Stimulated activated CD8-positive, alpha-beta memory T cell treated with anti-CD3 and anti-CD28 coated beads, Interleukin-4, amount 100 ng/mL, for 4 hours (primary cell): ENCODE data around the gene PPP1R15B.

Experiments used
- DNase-seq, 2 donors: peaks; one replicate each; pipeline ENCODE4 v3.0.0-alpha.2; 2020; ENCODE audit warnings: low read depth in 2 of 2, low spot score in 1 of 2

The PPP1R15B gene

DNA sequence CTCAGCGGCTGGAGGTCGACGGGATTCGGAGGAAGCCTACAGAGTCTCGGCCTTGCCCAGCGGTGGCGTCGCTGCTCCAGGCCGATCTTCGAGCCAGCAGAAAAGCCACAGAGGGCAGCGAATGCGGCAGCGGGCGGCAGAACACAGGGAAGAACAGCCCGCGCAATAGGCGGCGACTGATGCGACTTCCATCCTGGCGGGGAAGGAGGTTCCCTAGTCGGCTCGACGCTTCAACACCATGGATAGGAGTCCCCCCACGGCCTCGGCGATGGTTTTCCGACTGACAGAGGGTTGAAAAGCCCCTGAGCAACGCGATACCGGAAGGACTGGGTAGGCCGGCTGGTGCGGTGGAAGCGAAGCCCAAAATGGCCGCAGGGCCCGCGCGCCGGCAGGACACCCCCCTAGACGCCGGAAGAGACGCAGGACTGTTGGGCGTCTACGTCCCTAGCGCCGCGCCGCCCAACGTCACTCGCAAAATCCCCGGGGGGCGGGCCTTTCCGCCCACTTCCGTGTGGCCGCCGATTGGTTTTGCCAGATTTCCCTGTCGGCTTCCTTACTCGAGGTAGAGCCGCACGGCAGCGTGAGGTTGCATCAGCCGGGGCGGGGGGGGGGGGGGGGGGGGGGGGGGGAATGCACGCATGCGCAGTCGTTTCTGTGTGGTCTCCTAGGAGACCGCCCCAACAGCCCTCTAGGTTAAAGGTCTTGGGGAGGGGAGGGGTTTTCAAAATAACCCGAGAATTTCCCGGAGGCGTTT lies at the start of gene PPP1R15B:
PPP1R15B (minus strand) TSS at position 367 of the 754 bp plus-strand sequence. CDS start 406 bp downstream, outside the sequence.
- DNase-seq, result peak; percentile 91 to 96

DNA sequence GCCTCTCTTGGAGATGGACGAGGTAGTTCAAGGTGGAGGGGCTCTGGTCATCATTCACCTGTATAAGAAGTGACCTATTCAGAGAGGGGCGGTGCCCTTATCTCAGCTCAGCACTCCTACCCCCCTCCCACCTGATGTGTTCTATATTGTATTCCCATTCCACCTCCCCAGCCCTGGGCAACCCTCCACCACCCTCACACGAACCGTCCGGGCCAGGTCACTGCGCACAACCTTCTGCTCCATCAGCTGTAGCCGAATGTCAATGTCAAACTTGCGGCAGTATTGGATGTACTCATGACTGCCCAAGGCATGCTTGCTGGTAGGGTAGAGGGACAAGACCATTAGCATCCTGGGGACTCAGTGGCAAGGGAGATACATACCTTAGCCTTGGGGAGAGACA lies 48.7 kb upstream of the PPP1R15B start:
- DNase-seq, result no peak

DNA sequence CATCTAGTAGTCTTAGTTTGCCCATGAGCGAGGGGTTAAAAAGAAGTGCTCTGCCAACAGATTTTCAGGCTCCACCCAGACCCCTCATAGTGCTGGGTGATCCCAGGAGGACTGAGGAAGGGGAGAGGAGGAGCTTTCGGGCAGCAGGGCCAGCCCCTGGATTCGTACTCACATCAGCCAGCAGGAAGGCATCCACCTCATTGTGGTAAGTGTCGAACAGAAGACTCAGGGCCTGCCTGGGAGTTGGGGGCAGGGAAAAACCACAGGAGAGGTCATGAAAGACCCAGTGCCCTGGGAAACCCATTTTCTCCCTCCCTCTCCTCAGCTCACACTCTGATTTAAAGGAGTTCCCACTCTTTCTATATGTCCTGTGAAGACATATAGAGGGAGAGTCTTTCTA lies 48.1 kb upstream of the PPP1R15B start:
- no peak for DNase-seq

DNA sequence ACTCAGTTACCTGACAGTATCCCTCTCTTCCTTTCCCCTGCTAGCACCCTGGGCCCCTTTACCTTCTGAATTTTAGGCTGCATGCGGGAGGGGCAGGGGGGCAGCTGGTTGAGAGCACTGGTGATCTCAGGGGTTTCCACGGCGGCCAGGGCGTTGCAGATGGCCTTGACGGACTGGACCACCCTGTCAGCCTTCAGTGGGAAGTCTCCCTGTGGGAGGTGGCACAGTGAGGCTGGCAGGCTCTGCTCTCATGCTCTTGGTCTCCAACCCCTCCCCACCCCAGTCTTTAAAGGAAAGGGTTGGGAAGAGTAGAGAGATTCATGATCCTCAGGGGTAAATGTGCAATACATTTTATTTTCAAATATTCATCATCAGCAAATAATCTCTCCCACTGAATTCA lies 46.0 kb upstream of the PPP1R15B start:
- DNase-seq, result no peak

DNA sequence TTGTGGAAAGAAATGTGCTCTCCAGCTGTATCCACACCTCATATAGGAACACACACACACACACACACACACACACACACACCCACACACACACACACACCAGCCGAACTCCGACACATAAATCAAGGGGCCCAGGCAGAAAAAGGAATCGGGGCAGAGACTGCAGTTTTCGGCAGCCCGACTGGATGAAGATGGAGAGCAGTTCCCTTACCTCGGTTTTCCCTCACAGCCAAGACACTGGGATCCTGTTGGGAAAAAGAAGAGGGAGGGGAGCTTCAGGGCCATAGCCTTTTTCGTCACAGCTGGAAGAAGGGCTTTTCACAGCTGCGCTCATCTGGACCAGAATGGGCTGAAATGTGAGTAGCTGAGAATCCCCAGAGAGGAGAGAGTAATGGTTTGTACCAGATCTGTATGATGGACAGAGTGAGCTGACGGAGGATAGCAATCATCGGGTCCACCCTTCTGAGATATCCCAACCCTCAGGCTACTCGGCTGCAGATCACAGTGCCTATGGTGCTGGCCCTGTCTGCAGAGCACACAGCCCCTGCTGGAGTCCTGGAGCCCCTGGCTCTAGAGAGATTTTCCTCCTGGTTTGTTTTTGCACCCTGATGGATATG lies 45.3 kb upstream of the PPP1R15B start:
- DNase-seq, result no peak

DNA sequence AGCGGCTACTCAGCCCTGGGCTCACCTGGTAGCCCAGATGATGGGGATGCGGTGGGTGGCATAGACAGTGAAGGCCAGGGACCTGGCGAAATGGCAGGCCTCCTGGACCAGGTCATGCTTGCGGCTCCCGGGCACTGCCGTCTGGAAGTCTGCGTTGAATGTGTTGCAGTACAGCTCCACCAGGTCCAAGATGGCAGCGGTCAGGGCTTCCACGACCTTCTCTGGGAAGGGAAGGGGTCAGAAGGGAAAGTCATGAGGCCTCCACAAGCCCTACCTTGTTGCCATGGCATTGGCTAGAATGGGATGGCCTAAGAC lies 44.2 kb upstream of the PPP1R15B start:
- DNase-seq, result no peak

DNA sequence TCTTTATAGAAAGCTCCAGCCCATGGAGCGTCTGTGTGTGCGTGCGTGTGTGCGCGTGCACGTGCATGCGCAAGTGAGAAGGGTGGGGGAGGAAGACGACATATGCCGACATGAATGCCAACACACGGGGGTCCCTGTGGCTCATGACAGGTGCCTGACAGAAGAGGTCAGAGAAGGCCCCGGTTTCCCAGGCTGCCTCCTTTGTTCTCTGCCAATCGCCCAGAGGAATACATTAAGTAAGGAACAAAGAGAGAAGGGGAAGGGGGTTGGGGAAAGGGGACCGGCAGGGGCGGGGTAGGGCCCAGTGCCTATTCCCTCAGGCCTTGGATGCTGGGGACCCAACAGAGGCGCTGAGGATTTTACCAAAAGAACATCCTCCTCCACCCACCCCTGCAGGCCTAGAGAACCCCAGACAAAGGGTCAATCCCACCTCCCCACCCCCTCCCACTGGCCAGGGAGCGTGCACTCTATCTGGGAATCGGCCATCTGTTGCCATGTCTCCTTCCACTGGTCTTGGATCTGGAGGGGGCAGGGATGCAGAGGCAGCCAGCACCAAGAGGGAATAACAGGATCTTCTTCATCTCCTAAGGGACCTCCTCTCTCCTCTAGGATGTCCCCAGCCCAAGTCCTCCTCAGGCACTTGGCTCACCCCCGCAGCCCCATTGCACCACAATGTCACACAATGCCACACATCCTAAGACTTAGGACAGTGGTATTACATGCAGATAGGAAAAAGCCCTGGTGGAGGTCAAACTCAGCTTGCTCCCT lies 43.6 kb upstream of the PPP1R15B start:
- no peak for DNase-seq

DNA sequence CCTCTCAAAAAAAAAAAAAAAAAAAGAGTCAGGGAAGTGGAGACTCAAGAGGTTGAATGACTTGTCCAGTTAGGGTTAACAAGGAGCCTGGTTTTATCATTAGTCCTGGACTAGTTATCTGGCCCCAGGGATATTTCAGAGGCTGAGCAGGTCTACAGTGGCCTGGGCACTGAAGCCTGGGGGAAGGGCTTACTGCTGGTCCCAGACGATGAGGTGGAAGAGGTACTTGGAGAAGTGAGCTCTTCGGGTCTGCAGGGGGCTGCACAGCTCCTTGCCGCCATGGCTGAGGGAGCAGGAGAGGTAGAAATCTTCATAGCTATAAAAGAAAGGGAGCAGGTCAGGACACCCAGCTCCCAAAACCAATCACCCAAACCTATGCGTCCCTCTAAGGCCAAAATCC lies 42.9 kb upstream of the PPP1R15B start:
- no peak for DNase-seq

DNA sequence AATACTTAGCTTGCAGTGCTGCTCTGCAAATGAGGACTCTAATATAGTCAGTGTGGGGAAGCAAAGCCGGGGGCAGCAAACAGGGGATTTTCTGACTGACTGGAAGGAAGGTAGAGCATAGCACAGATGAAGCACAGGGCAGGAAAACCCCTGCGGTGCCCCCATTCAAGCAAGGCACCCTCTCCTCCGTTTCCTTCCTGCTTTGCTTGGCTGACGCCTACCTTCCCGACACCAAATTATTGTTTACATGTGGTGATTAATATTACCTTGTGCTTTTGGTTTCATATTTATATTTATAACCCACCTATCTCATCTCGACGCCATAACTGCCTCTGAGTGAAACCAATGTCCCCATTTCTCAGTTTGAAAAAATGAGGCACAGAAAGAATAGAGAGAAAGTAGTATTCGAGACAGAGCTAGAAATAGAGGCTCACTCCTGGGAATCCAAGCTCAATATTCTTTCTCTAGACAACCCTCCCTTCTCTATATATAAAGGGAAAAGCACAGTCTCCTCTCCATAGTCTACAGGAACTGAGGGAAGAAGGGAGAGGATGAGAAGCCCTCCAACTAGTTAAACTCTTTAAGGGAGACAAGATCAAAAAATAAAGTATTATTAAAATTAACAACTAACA lies 41.6 kb upstream of the PPP1R15B start:
- DNase-seq, result peak; percentile 56 to 74

DNA sequence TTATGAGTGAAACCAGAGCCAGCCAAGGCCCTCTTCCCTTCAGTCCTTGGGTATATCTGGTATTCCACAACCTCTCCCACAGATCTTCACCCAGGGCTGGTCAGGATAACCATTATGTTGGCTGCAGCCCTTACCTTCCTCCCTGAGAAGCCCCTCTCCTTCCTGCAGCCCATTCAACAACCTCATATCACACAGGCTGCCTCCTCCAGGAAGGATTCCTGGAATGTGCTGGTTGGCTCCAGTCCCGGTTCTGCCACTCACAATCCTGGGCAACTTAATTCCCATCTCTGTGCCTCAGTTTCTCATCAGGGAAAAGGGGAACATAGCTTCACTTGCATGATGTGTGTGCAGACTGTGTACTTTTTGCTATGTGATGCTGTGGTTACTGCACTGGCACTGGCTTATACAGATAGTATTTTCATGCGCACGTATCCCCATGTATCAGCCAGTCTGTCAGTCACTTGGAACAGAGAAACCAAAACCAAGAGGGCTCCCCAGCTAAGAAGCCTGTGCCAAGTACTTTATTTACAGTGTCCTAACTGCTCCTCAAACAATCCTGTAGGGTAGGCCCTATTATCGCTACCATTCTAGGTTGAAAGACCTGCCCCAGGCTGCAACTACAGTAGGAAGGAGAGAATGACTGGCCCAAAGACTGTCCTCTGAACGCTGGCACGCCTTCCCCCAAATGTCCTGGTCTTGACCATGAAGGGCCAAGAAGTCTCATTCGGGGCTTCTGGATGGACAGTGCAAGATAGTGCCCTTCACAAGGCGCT lies 39.9 kb upstream of the PPP1R15B start:
- DNase-seq, result no peak

DNA sequence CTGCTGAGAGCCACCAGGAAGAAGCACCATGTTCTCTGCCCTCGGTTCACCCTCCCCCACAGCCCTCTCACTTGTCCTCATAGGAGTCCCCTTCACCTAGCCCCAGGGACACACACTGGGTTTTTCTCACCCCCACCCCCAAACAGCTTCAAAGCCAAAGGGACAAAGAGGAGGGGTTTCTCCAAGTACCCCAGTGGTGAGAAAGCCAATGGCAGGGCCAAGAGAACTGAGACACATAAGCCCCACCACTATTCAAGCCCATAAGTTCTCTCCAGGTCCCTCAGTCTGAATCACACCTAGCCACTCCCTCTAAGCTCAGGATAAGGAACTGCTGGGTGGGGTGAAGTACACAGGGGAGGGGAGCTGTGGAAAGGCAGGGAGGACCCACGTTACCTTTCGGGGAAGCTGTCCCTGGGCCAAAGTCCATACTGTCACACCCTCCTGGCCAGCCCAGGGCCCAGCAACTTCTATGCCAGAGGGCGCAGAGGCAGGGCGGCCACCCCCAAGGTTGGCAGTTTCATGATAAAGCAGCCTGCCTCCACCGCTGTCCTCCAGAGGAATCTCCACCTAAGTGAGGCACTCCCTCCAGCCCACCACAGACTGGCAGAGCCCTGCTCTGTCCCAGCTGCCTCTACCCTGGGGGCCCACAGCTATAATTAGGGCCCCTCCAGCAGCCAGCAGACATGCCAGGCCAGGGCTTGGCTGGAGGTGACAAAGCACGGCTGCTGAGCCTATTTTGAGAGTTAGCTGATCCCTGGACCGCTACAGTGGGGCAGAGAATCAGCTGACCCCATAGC lies 39.0 kb upstream of the PPP1R15B start:
- no peak for DNase-seq

DNA sequence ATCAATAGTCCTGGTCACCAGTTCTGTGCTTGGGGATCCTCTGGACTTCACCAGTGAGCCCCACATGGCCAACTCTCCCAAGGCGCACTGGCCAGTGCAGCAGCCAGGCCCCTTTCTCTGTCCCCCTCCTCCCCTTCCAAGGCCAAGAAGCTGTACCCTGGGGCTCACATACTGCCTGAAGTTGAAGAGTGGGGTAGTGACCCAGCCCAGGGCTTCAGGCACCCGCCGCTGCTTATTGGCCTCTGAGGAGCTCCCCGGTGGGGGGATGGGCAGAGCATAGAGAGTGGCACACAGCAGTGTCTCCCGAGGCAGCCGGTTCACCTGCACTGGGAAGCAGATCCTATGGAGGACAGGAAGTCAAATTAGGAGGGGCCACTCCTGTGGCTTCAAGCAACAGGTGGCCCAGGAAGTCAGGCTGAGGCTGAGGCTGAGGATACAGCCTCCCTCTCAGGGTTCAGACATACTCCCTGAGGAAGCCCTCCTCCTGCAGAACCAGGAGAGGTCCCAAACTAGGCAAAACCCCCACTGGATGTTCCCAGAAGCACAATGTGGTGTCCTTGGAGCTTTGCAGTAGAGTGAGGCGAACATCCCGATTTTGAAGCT lies 38.2 kb upstream of the PPP1R15B start:
- DNase-seq, result no peak

DNA sequence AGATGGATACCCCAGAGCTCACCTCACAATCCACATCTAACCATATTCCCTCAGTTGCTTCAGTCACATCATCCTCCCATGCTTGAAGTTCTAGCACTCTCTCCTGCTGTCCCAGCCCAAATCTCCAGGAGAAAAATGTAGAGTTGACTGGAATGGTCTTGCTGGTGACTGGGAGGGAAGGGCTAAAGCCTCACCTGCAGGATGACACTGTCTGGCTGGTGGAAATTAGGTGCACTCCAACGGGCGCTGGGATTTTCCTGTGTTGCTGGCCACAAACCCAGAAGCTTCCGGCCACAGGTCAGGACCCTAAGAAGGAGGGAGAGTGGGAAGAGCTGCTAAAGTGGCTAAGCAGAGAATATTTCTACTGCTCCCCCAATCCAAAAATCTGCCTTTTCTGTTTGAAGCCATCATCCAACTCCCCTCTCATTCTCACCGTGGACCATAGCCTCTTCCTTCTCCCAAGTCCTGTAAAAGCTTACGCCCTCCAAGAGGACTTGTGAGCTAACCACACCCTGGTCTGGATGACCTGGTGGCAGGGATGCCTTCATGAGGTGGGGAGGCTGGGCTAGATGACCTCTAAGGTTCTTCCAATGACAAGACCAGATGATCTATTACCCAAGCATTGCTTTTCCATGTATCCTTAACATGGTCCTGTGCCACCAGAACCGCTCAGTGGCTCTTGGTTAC lies 37.5 kb upstream of the PPP1R15B start:
- DNase-seq, result no peak

DNA sequence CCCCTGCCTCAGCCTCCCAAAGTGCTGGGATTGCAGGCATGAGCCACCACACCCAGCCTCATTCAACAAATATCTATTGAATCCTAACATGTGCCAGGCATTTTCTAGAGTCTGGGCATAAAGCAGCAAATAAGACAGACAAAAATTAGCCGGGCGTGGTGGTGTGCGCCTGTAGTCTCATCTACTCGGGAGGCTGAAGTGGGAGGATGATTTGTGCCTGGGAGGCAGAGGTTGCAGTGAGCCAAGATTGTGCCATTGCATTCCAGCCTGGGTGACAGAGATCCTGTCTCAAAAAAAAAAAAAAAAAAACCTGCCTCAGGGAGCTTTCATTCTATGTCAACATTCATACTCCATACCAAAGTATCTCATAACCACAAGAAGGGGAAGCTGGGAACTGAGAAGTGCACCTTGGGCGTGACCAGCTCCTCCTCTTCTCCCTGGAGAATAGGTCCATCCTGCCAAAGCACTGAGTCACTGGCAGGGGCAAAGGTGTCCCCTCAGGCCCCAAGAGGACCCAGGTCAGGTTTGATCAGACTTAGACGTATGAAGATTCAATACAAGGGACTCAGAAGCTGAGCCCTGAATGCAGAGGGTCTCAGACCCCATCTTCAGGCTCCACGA lies 36.8 kb upstream of the PPP1R15B start:
- DNase-seq, result no peak

DNA sequence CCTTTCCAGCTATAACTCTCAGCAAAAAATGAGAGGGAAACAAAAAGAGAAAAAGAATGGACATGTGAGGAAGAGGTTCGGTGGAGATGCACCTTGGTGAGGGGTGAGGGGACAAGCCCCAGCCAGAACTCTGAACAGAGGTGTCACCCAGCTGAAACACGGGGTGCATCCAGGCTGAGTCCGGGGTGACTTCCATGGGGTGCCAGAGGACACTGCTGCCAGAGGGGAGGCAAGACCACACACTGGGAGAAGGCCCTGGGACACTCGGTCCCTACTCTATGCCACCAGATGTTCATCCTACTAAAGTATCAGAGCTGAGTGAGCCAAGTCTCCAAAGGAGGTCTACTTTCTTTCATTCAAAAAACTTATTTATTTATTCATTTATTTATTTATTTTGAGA lies 36.1 kb upstream of the PPP1R15B start:
- DNase-seq, result no peak

DNA sequence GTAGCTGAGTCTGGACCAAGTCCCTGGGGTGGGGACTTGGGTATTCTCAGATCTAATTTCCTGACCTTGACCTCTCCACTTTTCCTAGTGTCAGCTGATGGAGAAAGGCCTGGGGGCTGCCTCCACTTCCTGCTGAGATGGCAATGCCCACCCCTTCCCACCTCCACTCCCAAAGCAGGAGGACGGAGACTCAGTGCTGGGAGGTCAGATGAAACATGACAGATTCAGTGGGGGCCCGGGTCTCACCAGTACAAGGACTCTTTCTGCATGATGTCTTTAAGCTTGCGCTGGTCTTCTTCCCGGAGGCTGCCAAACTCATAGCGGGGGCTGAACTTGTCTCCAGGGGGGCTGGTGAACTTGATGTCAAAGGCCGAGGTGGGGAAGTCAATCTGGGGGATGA lies 35.6 kb upstream of the PPP1R15B start:
- no peak for DNase-seq

DNA sequence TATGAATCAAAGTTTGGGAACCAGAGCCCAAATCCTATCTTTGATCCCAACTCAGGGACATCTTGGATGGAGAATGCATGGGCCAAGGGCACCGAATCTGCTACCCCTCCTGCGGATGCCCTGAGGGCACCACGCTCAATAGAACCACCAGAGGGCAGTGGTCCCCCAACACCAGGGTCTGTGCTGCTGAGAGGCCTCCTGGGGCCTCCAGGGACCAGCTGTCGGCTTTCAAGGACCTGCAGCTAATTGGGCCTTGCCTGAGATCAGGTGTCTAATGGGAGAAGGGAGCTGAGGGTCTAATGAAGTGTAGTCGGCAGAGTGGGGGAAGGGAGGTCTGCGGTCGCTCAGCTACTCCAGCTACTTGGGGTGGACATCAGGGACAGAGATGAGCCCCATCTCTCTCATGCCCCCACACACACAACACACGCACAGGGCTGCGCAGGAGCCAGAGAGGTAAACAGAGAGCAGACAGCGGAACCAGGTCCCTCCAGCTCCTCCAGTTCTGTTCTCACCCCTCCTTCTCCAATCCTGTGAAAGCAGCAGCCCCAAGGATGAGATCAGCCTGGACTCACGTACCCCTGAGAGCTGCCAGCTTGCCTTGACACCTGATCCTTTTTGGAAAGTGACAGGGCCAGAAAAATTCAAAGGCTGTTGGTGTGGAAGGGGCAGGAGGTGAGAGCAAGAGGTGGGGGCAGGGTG lies 34.9 kb upstream of the PPP1R15B start:
- DNase-seq, result peak; percentile 54

DNA sequence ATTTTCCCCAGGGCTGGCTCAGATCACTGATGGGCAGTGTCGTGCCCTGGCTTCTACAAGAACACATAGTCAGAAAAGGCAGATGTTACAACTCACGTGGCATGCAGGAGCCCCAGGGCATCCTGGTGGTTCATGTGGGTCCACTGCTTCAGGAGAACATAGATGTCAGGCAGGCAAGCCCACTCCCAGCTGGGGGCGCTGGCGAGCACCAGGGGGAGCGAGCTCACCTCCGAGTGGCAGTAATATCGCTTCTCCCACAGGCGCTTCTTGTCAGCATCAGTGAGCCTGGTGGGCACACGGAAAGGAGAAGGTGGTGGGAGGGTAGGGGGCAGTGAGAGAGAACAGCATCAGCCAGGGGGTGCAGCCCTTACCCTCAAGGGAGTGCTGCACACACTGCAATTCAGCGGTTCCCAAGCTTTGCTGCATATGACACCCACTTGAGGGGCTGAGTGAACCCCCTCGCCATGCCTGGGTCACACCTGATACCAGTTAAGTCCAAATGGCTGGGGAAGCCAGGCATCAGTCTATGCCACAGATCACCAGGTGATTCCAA lies 34.3 kb upstream of the PPP1R15B start:
- no peak for DNase-seq
